ENCODE data around the gene GABRB3.

GABRB3 gene

DNA sequence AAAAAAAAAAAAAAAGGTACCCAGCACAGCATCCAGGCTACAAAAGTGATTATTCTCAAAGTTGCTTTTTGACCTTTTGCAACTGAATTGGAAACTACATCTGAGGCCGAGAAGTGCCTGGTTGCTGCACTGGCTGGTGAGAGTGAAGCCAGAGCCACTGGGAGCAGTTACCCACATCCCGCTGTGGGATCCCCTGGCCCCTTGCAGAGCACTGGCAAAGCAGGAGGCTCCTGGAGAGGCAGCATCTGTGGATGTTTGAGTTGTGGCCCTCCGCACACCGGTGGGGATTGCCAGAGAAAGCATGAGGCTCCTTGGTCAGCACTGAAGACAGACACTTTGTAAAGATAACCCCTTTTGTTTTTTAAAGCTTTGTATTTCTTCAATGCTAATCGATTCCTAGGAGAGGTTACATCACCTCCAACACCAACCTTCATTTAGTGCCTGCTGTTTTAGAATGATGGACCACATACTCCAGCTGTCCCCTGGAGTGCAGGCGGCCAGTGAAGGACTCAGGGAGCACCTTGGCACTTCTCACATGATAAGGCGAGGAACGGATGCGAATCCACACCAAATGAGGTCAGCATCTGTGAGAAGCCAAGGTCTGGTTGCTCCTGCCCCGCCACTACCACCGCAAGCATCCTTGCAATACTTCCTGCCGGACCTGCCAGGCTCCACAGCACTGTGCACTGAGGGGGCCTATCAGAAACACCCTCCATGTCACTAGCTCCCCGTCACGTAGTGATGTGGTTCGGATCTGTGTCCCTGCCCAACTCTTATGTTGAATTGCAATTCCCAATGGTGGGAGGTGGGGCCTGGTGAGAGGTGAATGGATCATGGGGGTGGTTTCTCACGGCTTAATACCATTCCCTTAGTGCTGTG lies 256.5 kb downstream of the GABRB3 start:
- no peaks in the 10 kb centered on the region for H3K27me3 ChIP-seq (ENCODE audit: control insufficient read depth, insufficient read depth, low read length)
- H3K27ac ChIP-seq (ENCODE audit: low read depth, low read length), result no peak overlapping the region
- H3K9me3 ChIP-seq (ENCODE audit: control insufficient read depth, insufficient read depth, low read length), result no peaks in the 10 kb centered on the region
- no peaks in the 10 kb centered on the region for H3K36me3 ChIP-seq (ENCODE audit: control insufficient read depth, insufficient read depth, low read length)
- peaks cover 12% of the 10 kb centered on the region for H3K4me1 ChIP-seq (ENCODE audit: control insufficient read depth, insufficient read depth, low read length)
- H3K9ac ChIP-seq (ENCODE audit: low read depth, low read length), result no peak overlapping the region
- H3K4me3 ChIP-seq (ENCODE audit: low read depth, low read length), result no peak overlapping the region

DNA sequence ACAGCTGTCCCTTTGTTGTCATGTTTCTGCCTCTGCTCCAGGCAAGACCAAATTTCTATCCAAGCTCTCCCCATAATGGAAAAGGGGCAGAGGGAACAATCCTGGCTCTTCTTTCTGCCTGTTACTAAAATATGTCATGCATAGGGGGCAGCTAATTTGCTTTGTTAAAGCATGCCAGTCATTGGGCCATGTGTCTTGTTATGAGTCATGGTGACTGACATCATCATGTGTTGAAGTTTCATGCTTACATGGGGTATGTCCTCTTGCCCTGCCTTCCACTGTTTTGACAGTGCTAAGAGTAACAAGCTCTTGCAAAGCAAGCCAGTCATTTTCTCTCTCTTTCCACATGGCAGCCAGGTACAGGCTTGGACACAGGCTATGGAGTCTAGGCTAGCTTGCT lies 268.9 kb downstream of the GABRB3 start:
- H3K4me3 ChIP-seq (ENCODE audit: low read depth, low read length), result no peak overlapping the region
- no peak overlapping the region for H3K9ac ChIP-seq (ENCODE audit: low read depth, low read length)
- no peak overlapping the region for H3K27ac ChIP-seq (ENCODE audit: low read depth, low read length)
- H3K4me1 ChIP-seq (ENCODE audit: control insufficient read depth, insufficient read depth, low read length), result no peaks in the 10 kb centered on the region
- H3K36me3 ChIP-seq (ENCODE audit: control insufficient read depth, insufficient read depth, low read length), result no peaks in the 10 kb centered on the region
- no peaks in the 10 kb centered on the region for H3K9me3 ChIP-seq (ENCODE audit: control insufficient read depth, insufficient read depth, low read length)
- H3K27me3 ChIP-seq (ENCODE audit: control insufficient read depth, insufficient read depth, low read length), result no peaks in the 10 kb centered on the region

Data from HUES48 (cell line).